ENCODE results near the gene TSEN54. TPM values are rescaled to one million over a fixed set of nuclear protein-coding genes. Genes with fewer than 3 reads are reported as not detected.

Gene TSEN54
- total RNA-seq, 3 donors from 2014 or later, result 26.3 to 38.0 (median 28.7) TPM

GRCh38 chr17:75505640-75506039 lies 10.7 kb upstream of the TSEN54 start:
- H3K4me3 ChIP-seq, result no peak overlapping the region
- no peak for DNase-seq
- H3K4me1 ChIP-seq (ENCODE audit: low read depth), result peaks cover 5% of the 10 kb centered on the region
- intact Hi-C loops (cut with DNase I, micrococcal nuclease), result no loop called here
- no peaks in the 10 kb centered on the region for H3K9me3 ChIP-seq
- no peaks in the 10 kb centered on the region for H3K36me3 ChIP-seq (ENCODE audit: low read depth)
- TF ChIP-seq CTCF (IDR thresholded peaks at IDR 0.05), result no peak
- no peak for ATAC-seq

GRCh38 chr17:75506134-75506533 lies 10.2 kb upstream of the TSEN54 start:
- ATAC-seq, result no peak
- Histone ChIP-seq H3K9me3 (no peaks in the 10 kb centered on the region), H3K36me3 (ENCODE audit: low read depth) (no peaks in the 10 kb centered on the region), H3K4me3 (no peak overlapping the region), H3K4me1 (ENCODE audit: low read depth) (peaks cover 5% of the 10 kb centered on the region)
- intact Hi-C loops (cut with DNase I, micrococcal nuclease), result no loop called here
- TF ChIP-seq CTCF (IDR thresholded peaks at IDR 0.05), result no peak
- DNase-seq, result no peak

- Histone ChIP-seq H3K4me3 (no peak overlapping the region), H3K9me3 (no peaks in the 10 kb centered on the region), H3K36me3 (ENCODE audit: low read depth) (no peaks in the 10 kb centered on the region), H3K4me1 (ENCODE audit: low read depth) (peaks cover 8% of the 10 kb centered on the region)
- DNase-seq (peak in 1 of 3 donors; percentile 27), ATAC-seq (no peak)
- no peak for TF ChIP-seq CTCF (IDR thresholded peaks at IDR 0.05)
- intact Hi-C loops (cut with DNase I, micrococcal nuclease), result no loop called here
Observed at GRCh38 chr17:75506888-75507287, 9.4 kb upstream of the TSEN54 start.

GRCh38 chr17:75507733-75508719 lies 8.3 kb upstream of the TSEN54 start:
- no peaks in the 10 kb centered on the region for H3K9me3 ChIP-seq
- peaks cover 10% of the 10 kb centered on the region for H3K4me1 ChIP-seq (ENCODE audit: low read depth)
- no peak for TF ChIP-seq CTCF (IDR thresholded peaks at IDR 0.05)
- H3K4me3 ChIP-seq, result no peak overlapping the region
- DNase-seq (peak in 1 of 3 donors; percentile 32), ATAC-seq (no peak)
- intact Hi-C loops (cut with DNase I, micrococcal nuclease), result no loop called here
- no peaks in the 10 kb centered on the region for H3K36me3 ChIP-seq (ENCODE audit: low read depth)

- no peak for TF ChIP-seq CTCF (IDR thresholded peaks at IDR 0.05)
- Histone ChIP-seq H3K4me3 (no peak overlapping the region), H3K4me1 (ENCODE audit: low read depth) (peaks cover 17% of the 10 kb centered on the region), H3K36me3 (ENCODE audit: low read depth) (no peaks in the 10 kb centered on the region), H3K9me3 (no peaks in the 10 kb centered on the region)
- intact Hi-C loops (cut with DNase I, micrococcal nuclease), result no loop called here
- peak; percentile 10 for ATAC-seq
- DNase-seq, result peak in 1 of 3 donors; percentile 40
Observed at GRCh38 chr17:75508931-75509361, 7.4 kb upstream of the TSEN54 start.

Data from mucosa of descending colon (tissue), 3 donors.